ENCODE measurements around the gene SIPA1L3. TPM values are rescaled to one million over a fixed set of nuclear protein-coding genes. Genes with fewer than 3 reads are reported as not detected.

Gene SIPA1L3
- total and polyA plus RNA-seq, 9 of the 15 experiments (the other 6 are each of a cell fraction or from before 2014, with no cell fraction given), result 0.01 to 6.1 (median 2.5) TPM

- no peak for TF ChIP-seq HMGXB4 (CRISPR knock-in tag; IDR thresholded peaks at IDR 0.05)
- no peak for TF ChIP-seq KAT7 (CRISPR knock-in tag; IDR thresholded peaks at IDR 0.05; ENCODE audit: borderline replicate concordance)
- TF ChIP-seq NR3C1 (CRISPR knock-in tag; IDR thresholded peaks at IDR 0.05), result no peak
- TF ChIP-seq TGIF2 (CRISPR knock-in tag; IDR thresholded peaks at IDR 0.05), result no peak
- TF ChIP-seq MYNN (IDR thresholded peaks at IDR 0.05), result no peak
- no peak for TF ChIP-seq MYNN (CRISPR knock-in tag; IDR thresholded peaks at IDR 0.05)
- no peak for TF ChIP-seq ZNF12 (CRISPR knock-in tag; IDR thresholded peaks at IDR 0.05)
- no peak for TF ChIP-seq CBX3 (IDR thresholded peaks at IDR 0.05; ENCODE audit: borderline replicate concordance in 1 of 2, low read length in 2 of 2)
- TF ChIP-seq ZC3H11A (IDR thresholded peaks at IDR 0.05; ENCODE audit: low read depth, low read length), result no peak
- no peak for TF ChIP-seq RERE (CRISPR knock-in tag; IDR thresholded peaks at IDR 0.05; ENCODE audit: borderline replicate concordance)
- no peak for TF ChIP-seq NFE2L1 (tag; IDR thresholded peaks at IDR 0.05; ENCODE audit: borderline replicate concordance, low read depth)
- no peak for TF ChIP-seq ZBTB49 (CRISPR knock-in tag; IDR thresholded peaks at IDR 0.05; ENCODE audit: borderline replicate concordance)
- no peak for TF ChIP-seq ZNF224 (CRISPR knock-in tag; IDR thresholded peaks at IDR 0.05)
- TF ChIP-seq ZNF561 (CRISPR knock-in tag; conservative IDR thresholded peaks at IDR 0.05), result no peak
- TF ChIP-seq MCM3 (IDR thresholded peaks at IDR 0.05), result no peak
- TF ChIP-seq NFIX (CRISPR knock-in tag; IDR thresholded peaks at IDR 0.05; ENCODE audit: low read depth), result no peak
- TF ChIP-seq ILF3 (IDR thresholded peaks at IDR 0.05; ENCODE audit: borderline replicate concordance), result no peak
- TF ChIP-seq GTF2F1 (IDR thresholded peaks at IDR 0.05; ENCODE audit: low read depth, low read length), result no peak
- no peak for TF ChIP-seq ZNF280B (CRISPR knock-in tag; IDR thresholded peaks at IDR 0.05)
Measured at GRCh38 chr19:37943480-37943879, 36.5 kb downstream of the SIPA1L3 start (continued).

Data from K562 (cell line).